ENCODE measurements around the gene RRP1.

The RRP1 gene

DNA sequence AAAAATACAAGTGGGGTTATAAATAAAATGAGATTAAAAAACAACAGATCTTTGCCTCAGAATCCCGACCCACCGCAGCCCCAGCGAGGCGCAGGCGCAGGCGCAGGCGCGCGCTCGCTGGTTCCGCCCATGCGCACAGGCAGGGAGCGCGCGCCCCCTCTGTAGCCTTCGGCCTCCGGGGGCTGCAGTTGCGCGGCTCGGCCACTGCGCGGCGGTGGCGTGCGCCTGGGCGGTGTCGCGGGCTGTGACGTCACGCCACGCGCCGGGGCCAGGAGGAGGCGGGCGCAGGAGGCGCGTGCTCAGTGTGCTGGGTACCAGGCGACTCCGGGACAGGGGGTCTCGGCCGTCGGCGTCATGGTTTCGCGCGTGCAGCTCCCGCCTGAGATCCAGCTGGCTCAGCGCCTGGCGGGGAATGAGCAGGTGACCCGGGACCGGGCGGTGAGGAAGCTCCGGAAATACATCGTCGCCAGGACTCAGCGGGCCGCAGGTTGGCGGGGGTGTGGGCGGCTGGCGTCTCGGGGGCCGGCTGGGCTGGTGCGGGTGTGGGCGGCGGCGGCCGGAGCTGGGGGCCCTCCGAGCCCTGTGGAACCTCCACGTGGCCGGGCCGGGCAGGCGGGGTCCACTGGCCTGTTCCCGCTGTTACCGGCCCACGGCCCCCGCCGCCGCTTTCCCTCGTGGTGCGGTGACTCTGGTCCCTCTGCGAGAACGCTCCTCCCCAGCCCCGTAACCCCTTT lies at the start of gene RRP1:
Gene RRP1 (plus strand): TSS at position 302 of the 734 bp plus-strand sequence. CDS start 53 bp downstream, at position 355.
- Histone ChIP-seq H3K27me3 (ENCODE audit: control insufficient read depth in 1 of 2, insufficient read depth in 2 of 2, low read length in 2 of 2) (no peaks in the 10 kb centered on the region), H3K36me3 (ENCODE audit: control insufficient read depth in 2 of 2, insufficient read depth in 2 of 2, low read length in 2 of 2) (peaks cover 23 to 26% of the 10 kb centered on the region in 2 donors), H3K4me1 (ENCODE audit: control insufficient read depth, insufficient read depth, low read length) (peaks cover 15% of the 10 kb centered on the region), H3K27ac (ENCODE audit: low read length) (peak within 1 kb of the TSS; percentile 46), H3K4me3 (ENCODE audit: low read length in 2 of 2) (peak within 1 kb of the TSS; percentile 65 to 87), H3K9me3 (ENCODE audit: control insufficient read depth in 2 of 2, low read length in 2 of 2) (no peaks in the 10 kb centered on the region), H3K9ac (ENCODE audit: low read length in 2 of 2) (peak within 1 kb of the TSS; percentile 57 to 73)

- peaks cover 3% of the 10 kb centered on the region for H3K4me1 ChIP-seq (ENCODE audit: control insufficient read depth, insufficient read depth, low read length)
- no peak overlapping the region for H3K4me3 ChIP-seq (ENCODE audit: low read length in 2 of 2)
- no peak overlapping the region for H3K27ac ChIP-seq (ENCODE audit: low read length)
- H3K9ac ChIP-seq (ENCODE audit: low read length in 2 of 2), result no peak overlapping the region
- no peaks in the 10 kb centered on the region for H3K27me3 ChIP-seq (ENCODE audit: control insufficient read depth in 1 of 2, insufficient read depth in 2 of 2, low read length in 2 of 2)
- peaks cover 8 to 11% of the 10 kb centered on the region in 2 donors for H3K36me3 ChIP-seq (ENCODE audit: control insufficient read depth in 2 of 2, insufficient read depth in 2 of 2, low read length in 2 of 2)
- no peaks in the 10 kb centered on the region for H3K9me3 ChIP-seq (ENCODE audit: control insufficient read depth in 2 of 2, low read length in 2 of 2)
Observed at GRCh38 chr21:43739621-43740435, 49.5 kb upstream of the RRP1 start.

DNA sequence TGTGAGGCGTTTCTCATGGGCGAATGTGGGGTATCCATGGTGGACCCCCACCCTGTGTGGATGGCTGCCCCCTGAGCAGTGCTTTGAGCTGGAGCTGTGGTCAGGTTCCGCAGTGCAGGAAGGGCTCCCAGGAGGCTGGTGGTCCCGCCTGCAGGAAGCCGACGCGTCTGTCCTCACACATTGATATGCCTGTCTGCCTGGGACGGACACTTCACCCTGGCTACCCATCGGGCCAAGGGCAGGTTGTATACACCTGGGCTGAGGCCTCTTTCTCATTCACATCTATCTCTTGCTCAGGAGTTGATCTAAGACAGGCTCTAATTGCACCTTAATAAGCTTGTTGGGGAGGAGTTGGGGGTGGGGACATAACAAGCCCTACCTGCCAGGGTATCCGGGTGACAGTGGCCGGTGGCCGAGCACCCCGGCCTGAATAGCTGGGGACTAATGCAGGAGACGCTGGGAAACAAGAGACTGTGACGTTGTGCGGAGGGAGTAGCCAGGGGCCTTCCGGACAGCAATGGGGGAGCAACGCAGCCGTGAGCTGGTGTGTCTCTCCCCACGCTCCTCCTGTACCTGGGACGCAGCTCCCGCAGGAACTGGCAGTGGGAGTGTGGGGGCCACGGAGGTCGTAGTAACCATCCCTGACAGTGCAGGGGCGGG lies 48.8 kb upstream of the RRP1 start:
- H3K4me3 ChIP-seq (ENCODE audit: low read length in 2 of 2), result peak overlapping the region in 1 of 2 donors; percentile 44
- H3K36me3 ChIP-seq (ENCODE audit: control insufficient read depth in 2 of 2, insufficient read depth in 2 of 2, low read length in 2 of 2), result peaks cover 9 to 12% of the 10 kb centered on the region in 2 donors
- H3K9ac ChIP-seq (ENCODE audit: low read length in 2 of 2), result no peak overlapping the region

DNA sequence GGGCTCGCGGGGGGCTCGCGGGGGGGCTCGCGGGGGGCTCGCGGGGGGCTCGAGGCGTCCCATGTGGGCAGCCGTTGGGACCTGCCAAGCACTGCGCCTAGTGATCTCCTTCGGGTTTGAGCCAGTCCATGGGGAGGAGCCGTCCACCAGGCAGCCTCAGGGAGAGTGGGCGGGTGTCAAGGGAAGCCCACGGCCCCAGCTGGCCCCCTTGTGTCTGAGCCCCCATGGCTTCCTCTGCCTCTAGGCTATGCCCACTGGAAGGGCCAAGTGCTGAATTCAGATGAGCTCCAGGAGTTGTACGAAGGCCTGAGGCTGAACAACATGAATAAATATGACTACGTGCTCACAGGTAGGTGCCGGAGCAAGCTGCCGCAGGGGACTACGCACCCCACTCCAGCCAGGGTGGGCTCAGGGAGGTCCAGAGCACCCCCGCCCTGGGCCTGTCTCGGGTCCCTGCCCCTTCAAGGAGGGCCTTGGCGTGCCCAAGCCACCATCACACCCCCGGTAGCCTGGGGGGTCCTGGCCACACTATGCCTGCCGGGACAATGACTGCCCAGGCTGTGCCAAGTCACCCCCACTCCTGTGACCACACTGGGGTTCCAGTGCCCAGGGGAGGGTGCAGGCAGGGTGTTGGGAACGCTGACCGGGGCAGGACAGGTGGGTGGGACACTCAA lies 47.8 kb upstream of the RRP1 start:
- Histone ChIP-seq H3K9ac (ENCODE audit: low read length in 2 of 2) (no peak overlapping the region), H3K4me3 (ENCODE audit: low read length in 2 of 2) (no peak overlapping the region), H3K4me1 (ENCODE audit: control insufficient read depth, insufficient read depth, low read length) (peaks cover 3% of the 10 kb centered on the region), H3K9me3 (ENCODE audit: control insufficient read depth in 2 of 2, low read length in 2 of 2) (no peaks in the 10 kb centered on the region), H3K27me3 (ENCODE audit: control insufficient read depth in 1 of 2, insufficient read depth in 2 of 2, low read length in 2 of 2) (no peaks in the 10 kb centered on the region), H3K36me3 (ENCODE audit: control insufficient read depth in 2 of 2, insufficient read depth in 2 of 2, low read length in 2 of 2) (peaks cover 12 to 14% of the 10 kb centered on the region in 2 donors), H3K27ac (ENCODE audit: low read length) (no peak overlapping the region)

More for the DNA sequence above, 48.8 kb upstream of the RRP1 start:
- H3K9me3 ChIP-seq (ENCODE audit: control insufficient read depth in 2 of 2, low read length in 2 of 2), result no peaks in the 10 kb centered on the region
- peaks cover 3% of the 10 kb centered on the region for H3K4me1 ChIP-seq (ENCODE audit: control insufficient read depth, insufficient read depth, low read length)
- no peaks in the 10 kb centered on the region for H3K27me3 ChIP-seq (ENCODE audit: control insufficient read depth in 1 of 2, insufficient read depth in 2 of 2, low read length in 2 of 2)
- peak overlapping the region; percentile 62 for H3K27ac ChIP-seq (ENCODE audit: low read length)

DNA sequence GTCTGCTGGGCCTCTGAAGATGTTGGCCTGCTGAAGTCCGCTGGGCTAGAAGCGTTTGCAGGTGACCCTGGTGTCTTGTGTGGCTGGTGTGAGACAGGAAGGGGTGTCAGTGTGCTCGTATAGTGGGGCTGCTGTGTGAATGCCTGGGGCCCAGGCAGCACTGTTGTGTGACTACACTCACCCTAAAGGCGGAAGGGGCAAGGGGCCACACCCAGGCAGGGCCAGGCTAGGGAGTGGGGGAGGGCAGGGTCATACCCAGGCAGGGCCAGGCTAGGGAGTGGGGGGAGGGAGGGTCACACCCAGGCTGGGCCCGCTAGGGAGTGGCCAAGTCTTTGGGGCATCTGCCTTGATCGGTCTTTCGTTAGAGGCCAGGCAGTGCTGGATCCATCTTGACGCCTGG lies 45.4 kb upstream of the RRP1 start:
- H3K27me3 ChIP-seq (ENCODE audit: control insufficient read depth in 1 of 2, insufficient read depth in 2 of 2, low read length in 2 of 2), result no peaks in the 10 kb centered on the region
- H3K27ac ChIP-seq (ENCODE audit: low read length), result no peak overlapping the region
- no peak overlapping the region for H3K4me3 ChIP-seq (ENCODE audit: low read length in 2 of 2)
- no peak overlapping the region for H3K9ac ChIP-seq (ENCODE audit: low read length in 2 of 2)
- H3K9me3 ChIP-seq (ENCODE audit: control insufficient read depth in 2 of 2, low read length in 2 of 2), result no peaks in the 10 kb centered on the region
- H3K36me3 ChIP-seq (ENCODE audit: control insufficient read depth in 2 of 2, insufficient read depth in 2 of 2, low read length in 2 of 2), result peaks cover 12 to 17% of the 10 kb centered on the region in 2 donors
- peaks cover 3% of the 10 kb centered on the region for H3K4me1 ChIP-seq (ENCODE audit: control insufficient read depth, insufficient read depth, low read length)

- H3K4me3 ChIP-seq (ENCODE audit: low read length in 2 of 2), result no peak overlapping the region
- no peak overlapping the region for H3K27ac ChIP-seq (ENCODE audit: low read length)
- H3K4me1 ChIP-seq (ENCODE audit: control insufficient read depth, insufficient read depth, low read length), result peaks cover 3% of the 10 kb centered on the region
- H3K27me3 ChIP-seq (ENCODE audit: control insufficient read depth in 1 of 2, insufficient read depth in 2 of 2, low read length in 2 of 2), result no peaks in the 10 kb centered on the region
- H3K36me3 ChIP-seq (ENCODE audit: control insufficient read depth in 2 of 2, insufficient read depth in 2 of 2, low read length in 2 of 2), result peaks cover 12 to 17% of the 10 kb centered on the region in 2 donors
- H3K9me3 ChIP-seq (ENCODE audit: control insufficient read depth in 2 of 2, low read length in 2 of 2), result no peaks in the 10 kb centered on the region
- H3K9ac ChIP-seq (ENCODE audit: low read length in 2 of 2), result no peak overlapping the region
Observed at GRCh38 chr21:43744725-43745124, 44.7 kb upstream of the RRP1 start.

DNA sequence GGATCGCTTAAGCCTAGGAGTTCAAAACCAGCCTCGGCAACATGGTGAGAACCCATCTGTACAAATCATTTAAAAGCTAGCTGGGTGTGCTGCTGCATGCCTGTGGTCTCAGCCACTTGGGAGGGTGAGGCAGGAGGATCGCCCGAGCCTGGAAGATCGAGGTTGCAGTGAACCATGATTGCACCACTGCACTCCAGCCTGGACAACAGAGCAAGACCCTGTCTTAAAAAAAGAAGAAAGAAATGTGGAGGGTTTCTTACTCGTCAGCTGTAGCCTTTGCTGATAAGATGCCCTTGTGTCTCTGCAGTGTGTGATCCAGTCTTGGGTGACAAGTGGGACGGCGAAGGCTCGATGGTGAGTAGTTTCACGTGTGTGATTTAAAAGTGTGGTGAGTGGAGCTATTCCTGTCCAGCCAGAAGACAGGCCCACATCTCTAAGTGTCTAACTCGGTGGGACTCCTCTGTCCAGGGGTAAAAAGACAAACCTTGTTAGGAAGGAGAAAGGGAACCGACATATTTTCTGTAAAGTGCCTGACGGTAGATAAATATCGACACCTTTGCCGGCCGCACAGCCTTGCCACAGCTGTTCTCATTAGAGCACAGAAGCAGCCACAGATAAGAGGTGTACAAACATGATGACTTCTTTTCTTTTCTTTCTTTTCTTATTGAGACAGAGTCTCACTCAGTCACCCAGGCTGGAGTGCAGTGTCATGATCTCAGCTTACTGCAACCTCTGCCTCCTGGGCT lies 43.4 kb upstream of the RRP1 start:
- Histone ChIP-seq H3K4me1 (ENCODE audit: control insufficient read depth, insufficient read depth, low read length) (peaks cover 3% of the 10 kb centered on the region), H3K4me3 (ENCODE audit: low read length in 2 of 2) (no peak overlapping the region), H3K27me3 (ENCODE audit: control insufficient read depth in 1 of 2, insufficient read depth in 2 of 2, low read length in 2 of 2) (no peaks in the 10 kb centered on the region), H3K9ac (ENCODE audit: low read length in 2 of 2) (no peak overlapping the region), H3K9me3 (ENCODE audit: control insufficient read depth in 2 of 2, low read length in 2 of 2) (no peaks in the 10 kb centered on the region), H3K36me3 (ENCODE audit: control insufficient read depth in 2 of 2, insufficient read depth in 2 of 2, low read length in 2 of 2) (peaks cover 16 to 26% of the 10 kb centered on the region in 2 donors), H3K27ac (ENCODE audit: low read length) (no peak overlapping the region)

GRCh38 chr21:43748622-43749021 lies 40.8 kb upstream of the RRP1 start:
- Histone ChIP-seq H3K9ac (ENCODE audit: low read length in 2 of 2) (no peak overlapping the region), H3K9me3 (ENCODE audit: control insufficient read depth in 2 of 2, low read length in 2 of 2) (no peaks in the 10 kb centered on the region), H3K27me3 (ENCODE audit: control insufficient read depth in 1 of 2, insufficient read depth in 2 of 2, low read length in 2 of 2) (no peaks in the 10 kb centered on the region), H3K36me3 (ENCODE audit: control insufficient read depth in 2 of 2, insufficient read depth in 2 of 2, low read length in 2 of 2) (peaks cover 29 to 39% of the 10 kb centered on the region in 2 donors), H3K4me3 (ENCODE audit: low read length in 2 of 2) (no peak overlapping the region), H3K27ac (ENCODE audit: low read length) (no peak overlapping the region), H3K4me1 (ENCODE audit: control insufficient read depth, insufficient read depth, low read length) (no peaks in the 10 kb centered on the region)

- no peak overlapping the region for H3K4me3 ChIP-seq (ENCODE audit: low read length in 2 of 2)
- H3K4me1 ChIP-seq (ENCODE audit: control insufficient read depth, insufficient read depth, low read length), result no peaks in the 10 kb centered on the region
- H3K36me3 ChIP-seq (ENCODE audit: control insufficient read depth in 2 of 2, insufficient read depth in 2 of 2, low read length in 2 of 2), result peaks cover 27 to 42% of the 10 kb centered on the region in 2 donors
- H3K9ac ChIP-seq (ENCODE audit: low read length in 2 of 2), result no peak overlapping the region
- no peaks in the 10 kb centered on the region for H3K9me3 ChIP-seq (ENCODE audit: control insufficient read depth in 2 of 2, low read length in 2 of 2)
- no peak overlapping the region for H3K27ac ChIP-seq (ENCODE audit: low read length)
- H3K27me3 ChIP-seq (ENCODE audit: control insufficient read depth in 1 of 2, insufficient read depth in 2 of 2, low read length in 2 of 2), result no peaks in the 10 kb centered on the region
Observed at GRCh38 chr21:43749651-43750262, 39.6 kb upstream of the RRP1 start.
